Measurements from ENCODE around the gene GDA. TPM values are rescaled to one million over a fixed set of nuclear protein-coding genes. Genes with fewer than 3 reads are reported as not detected.

The GDA gene
- total RNA-seq, 1 donor from 2014 or later, result 0.22 TPM

DNA sequence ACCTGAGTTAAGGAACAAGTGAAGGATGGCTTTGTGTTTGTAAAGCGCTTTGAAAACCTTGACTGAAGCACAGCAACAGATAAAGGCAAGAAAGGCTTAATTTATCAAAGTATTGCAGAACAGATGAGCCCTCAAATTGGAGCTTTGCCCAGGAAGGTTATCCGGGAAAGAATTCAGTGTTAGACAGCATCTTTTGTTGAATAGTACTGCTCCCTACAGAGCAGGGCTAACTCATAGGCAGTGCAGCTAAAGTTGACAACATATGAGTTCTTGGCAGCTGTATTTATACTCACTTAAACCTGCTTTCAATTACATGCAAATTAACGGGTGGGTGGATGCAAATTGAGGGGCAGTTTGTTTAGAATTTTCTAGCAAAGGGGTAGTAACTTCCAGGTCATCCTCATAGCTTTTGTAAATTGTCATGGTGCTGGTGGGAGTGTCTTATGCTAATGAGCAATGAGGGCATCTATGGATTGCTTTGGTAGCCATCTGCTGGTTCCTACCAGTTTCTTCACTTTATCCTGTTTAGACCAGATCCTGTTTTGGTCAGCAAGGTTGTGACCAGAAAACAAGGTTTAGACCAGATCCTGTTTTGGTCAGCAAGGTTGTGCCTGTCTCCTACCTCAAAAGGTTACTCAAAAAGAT is 105.8 kb downstream of the GDA start:
- Mint-ChIP-seq H3K27me3 (ENCODE audit: low read depth) (peaks cover 24% of the 10 kb centered on the region), H3K36me3 (no peaks in the 10 kb centered on the region), H3K4me1 (peaks cover 10% of the 10 kb centered on the region), H3K27ac (no peak overlapping the region), H3K4me3 (no peak overlapping the region), H3K9me3 (no peaks in the 10 kb centered on the region)
- TF ChIP-seq, protein P1, sequence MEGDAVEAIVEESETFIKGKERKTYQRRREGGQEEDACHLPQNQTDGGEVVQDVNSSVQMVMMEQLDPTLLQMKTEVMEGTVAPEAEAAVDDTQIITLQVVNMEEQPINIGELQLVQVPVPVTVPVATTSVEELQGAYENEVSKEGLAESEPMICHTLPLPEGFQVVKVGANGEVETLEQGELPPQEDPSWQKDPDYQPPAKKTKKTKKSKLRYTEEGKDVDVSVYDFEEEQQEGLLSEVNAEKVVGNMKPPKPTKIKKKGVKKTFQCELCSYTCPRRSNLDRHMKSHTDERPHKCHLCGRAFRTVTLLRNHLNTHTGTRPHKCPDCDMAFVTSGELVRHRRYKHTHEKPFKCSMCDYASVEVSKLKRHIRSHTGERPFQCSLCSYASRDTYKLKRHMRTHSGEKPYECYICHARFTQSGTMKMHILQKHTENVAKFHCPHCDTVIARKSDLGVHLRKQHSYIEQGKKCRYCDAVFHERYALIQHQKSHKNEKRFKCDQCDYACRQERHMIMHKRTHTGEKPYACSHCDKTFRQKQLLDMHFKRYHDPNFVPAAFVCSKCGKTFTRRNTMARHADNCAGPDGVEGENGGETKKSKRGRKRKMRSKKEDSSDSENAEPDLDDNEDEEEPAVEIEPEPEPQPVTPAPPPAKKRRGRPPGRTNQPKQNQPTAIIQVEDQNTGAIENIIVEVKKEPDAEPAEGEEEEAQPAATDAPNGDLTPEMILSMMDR (IDR thresholded peaks at IDR 0.05; ENCODE audit: unreplicated experiment), result no peak
- DNase-seq (ENCODE audit: low spot score in 2 of 2, unreplicated experiment in 2 of 2), result no peak

DNA sequence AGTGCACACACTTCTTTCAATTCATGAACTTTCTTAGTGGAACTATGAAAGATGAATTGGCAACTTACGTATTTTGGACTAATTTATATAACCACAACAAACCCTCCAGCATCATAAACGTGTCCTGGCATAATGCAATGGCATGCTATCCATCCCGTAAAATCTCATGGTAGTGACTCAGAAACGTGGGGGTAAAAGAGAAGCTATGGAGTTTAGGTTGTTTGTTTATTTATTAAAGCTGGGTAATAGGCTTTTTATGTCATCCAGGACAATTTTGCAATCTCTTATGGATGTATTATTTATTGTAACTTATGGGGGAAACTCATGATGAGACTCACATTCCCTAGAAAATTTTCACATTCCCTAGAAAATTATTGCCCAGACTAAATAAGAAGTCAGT is 106.3 kb downstream of the GDA start:
- TF ChIP-seq, protein P1 (IDR thresholded peaks at IDR 0.05; ENCODE audit: unreplicated experiment), result no peak
- Mint-ChIP-seq H3K4me3 (no peak overlapping the region), H3K36me3 (no peaks in the 10 kb centered on the region), H3K4me1 (peaks cover 10% of the 10 kb centered on the region), H3K9me3 (no peaks in the 10 kb centered on the region), H3K27me3 (ENCODE audit: low read depth) (peaks cover 22% of the 10 kb centered on the region), H3K27ac (no peak overlapping the region)
- no peak for DNase-seq (ENCODE audit: low spot score in 2 of 2, unreplicated experiment in 2 of 2)

DNA sequence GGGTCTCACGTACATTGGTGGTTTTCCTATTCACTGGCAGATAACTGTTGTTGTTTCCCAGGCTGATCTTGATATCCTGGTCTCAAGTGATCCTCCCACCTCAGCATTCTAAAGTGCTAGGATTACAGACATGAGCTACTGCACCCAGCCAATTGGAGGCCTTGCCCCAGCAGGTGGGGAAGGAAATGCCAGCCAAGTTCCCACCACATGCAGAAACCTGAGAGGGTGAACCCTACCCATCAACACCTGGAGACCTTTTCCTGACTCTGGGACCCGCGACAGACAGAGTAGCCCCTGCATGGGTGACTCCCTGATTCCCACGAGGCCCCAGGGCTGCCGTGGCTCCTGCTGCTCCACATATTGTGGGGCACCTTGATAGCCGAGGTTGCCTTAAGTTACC is 107.7 kb downstream of the GDA start:
- Mint-ChIP-seq H3K4me1 (peaks cover 10% of the 10 kb centered on the region), H3K27ac (no peak overlapping the region), H3K27me3 (ENCODE audit: low read depth) (peaks cover 19% of the 10 kb centered on the region)

DNA sequence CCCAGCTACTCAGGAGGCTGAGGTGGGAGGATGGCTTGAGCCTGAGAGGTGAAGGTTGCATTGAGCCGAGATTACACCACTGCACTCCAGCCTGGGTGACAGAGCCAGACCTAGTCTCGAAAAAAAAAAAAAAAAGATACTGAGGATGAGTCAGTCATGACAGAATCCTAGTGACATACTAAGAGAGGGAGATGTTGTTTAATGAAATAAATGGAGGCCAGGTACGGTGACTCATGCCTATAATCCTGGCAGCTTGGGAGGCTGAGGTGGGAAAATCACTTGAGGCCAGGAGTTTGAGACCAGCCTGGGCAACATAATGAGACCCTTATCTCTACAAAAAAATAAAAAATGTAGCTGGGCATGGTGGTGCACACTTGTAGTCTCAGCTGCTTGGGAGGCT is 108.6 kb downstream of the GDA start:
- H3K27ac Mint-ChIP-seq, result no peak overlapping the region
- peaks cover 14% of the 10 kb centered on the region for H3K27me3 Mint-ChIP-seq (ENCODE audit: low read depth)
- TF ChIP-seq, protein P1 (IDR thresholded peaks at IDR 0.05; ENCODE audit: unreplicated experiment), result no peak
- no peak overlapping the region for H3K4me3 Mint-ChIP-seq
- H3K9me3 Mint-ChIP-seq, result no peaks in the 10 kb centered on the region
- no peak for DNase-seq (ENCODE audit: low spot score in 2 of 2, unreplicated experiment in 2 of 2)
- peaks cover 10% of the 10 kb centered on the region for H3K4me1 Mint-ChIP-seq
- no peaks in the 10 kb centered on the region for H3K36me3 Mint-ChIP-seq

More for the DNA sequence above, 107.7 kb downstream of the GDA start:
- no peaks in the 10 kb centered on the region for H3K9me3 Mint-ChIP-seq
- H3K36me3 Mint-ChIP-seq, result no peaks in the 10 kb centered on the region
- no peak for DNase-seq (ENCODE audit: low spot score in 2 of 2, unreplicated experiment in 2 of 2)
- H3K4me3 Mint-ChIP-seq, result no peak overlapping the region
- TF ChIP-seq, protein P1 (IDR thresholded peaks at IDR 0.05; ENCODE audit: unreplicated experiment), result no peak

DNA sequence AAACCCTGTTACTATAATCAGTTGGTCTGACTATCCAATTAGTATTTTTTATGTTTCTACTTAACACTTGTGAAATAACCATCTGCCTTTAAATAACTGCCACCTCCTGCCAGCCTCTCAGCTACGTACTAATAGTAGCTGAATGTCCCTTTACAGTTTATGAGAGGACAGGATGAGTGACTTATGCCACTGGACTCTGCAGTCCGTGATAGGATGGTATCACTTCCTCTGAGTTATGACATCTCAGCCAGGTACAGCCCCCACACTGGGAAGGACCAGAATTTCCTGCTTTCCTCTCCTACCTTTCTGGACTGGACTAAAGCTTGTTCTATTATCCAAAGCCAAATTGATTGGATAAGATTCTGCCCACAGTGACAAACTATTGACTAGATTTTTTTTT is 112.8 kb downstream of the GDA start:
- DNase-seq (ENCODE audit: low spot score in 2 of 2, unreplicated experiment in 2 of 2), result no peak
- Mint-ChIP-seq H3K9me3 (no peaks in the 10 kb centered on the region), H3K4me3 (no peak overlapping the region), H3K27ac (no peak overlapping the region), H3K4me1 (no peaks in the 10 kb centered on the region), H3K36me3 (no peaks in the 10 kb centered on the region), H3K27me3 (ENCODE audit: low read depth) (peaks cover 14% of the 10 kb centered on the region)
- TF ChIP-seq, protein P1 (IDR thresholded peaks at IDR 0.05; ENCODE audit: unreplicated experiment), result no peak

Measured in mesothelial cell of epicardium (in vitro differentiated cells).